Hepatocyte (in vitro differentiated cells): Measurements from ENCODE around the gene NCOR2. TPM values are rescaled to one million over a fixed set of nuclear protein-coding genes. Genes with fewer than 3 reads are reported as not detected.

Experiments
- DNase-seq: peaks from one replicate; pipeline ENCODE4 v3.0.0-alpha.2; 2016; ENCODE audit warnings: low spot score
- H2AFZ ChIP-seq: fragments of 200-600 bp; sonication (generic); 2 replicates; pipeline ENCODE4 v1.6.0; 2016; ENCODE audit warnings: antibody characterized with exemption, mild to moderate bottlenecking
- H3K27ac ChIP-seq: fragments of 200-600 bp; sonication (generic); 2 replicates; pipeline ENCODE4 v1.5.1; 2016; ENCODE audit warnings: mild to moderate bottlenecking
- H3K27me3 ChIP-seq: fragments of 200-600 bp; sonication (generic); 2 replicates; pipeline ENCODE4 v1.6.1; 2016
- H3K36me3 ChIP-seq: fragments of 200-600 bp; sonication (generic); replicated peaks from 2 replicates; pipeline ENCODE4 v1.5.1; 2016; ENCODE audit warnings: low read depth; ENCODE audit not compliant: insufficient read depth
- H3K4me1 ChIP-seq: fragments of 200-600 bp; sonication (generic); 2 replicates; pipeline ENCODE4 v1.5.1; 2016; ENCODE audit warnings: mild to moderate bottlenecking, moderate library complexity; ENCODE audit not compliant: insufficient read depth
- H3K4me2 ChIP-seq: fragments of 200-600 bp; sonication (generic); 2 replicates; pipeline ENCODE4 v1.6.0; 2016
- H3K4me3 ChIP-seq: fragments of 200-600 bp; sonication (generic); 2 replicates; pipeline ENCODE4 v1.5.1; 2016; ENCODE audit warnings: mild to moderate bottlenecking
- H3K79me2 ChIP-seq: fragments of 200-600 bp; sonication (generic); 2 replicates; pipeline ENCODE4 v1.6.0; 2017; ENCODE audit warnings: mild to moderate bottlenecking
- H3K9me2 ChIP-seq: fragments of 200-600 bp; sonication (generic); replicated peaks from 2 replicates; pipeline ENCODE4 v1.6.0; 2017; ENCODE audit warnings: mild to moderate bottlenecking; ENCODE audit not compliant: insufficient read depth
- H3K9me3 ChIP-seq: fragments of 200-600 bp; sonication (generic); 2 replicates; pipeline ENCODE4 v1.5.1; 2016; ENCODE audit warnings: low read depth, mild to moderate bottlenecking
- H4K20me1 ChIP-seq: fragments of 200-600 bp; sonication (generic); 2 replicates; pipeline ENCODE4 v1.6.0; 2016; ENCODE audit warnings: mild to moderate bottlenecking; ENCODE audit not compliant: insufficient read depth, poor library complexity, severe bottlenecking
- EZH2 ChIP-seq: fragments of 200-600 bp; sonication (generic); IDR thresholded peaks from 2 replicates; pipeline ENCODE4 v1.6.1; 2016; ENCODE audit warnings: antibody characterized with exemption, mild to moderate bottlenecking, borderline replicate concordance
- EZH2phosphoT487 ChIP-seq: fragments of 200-600 bp; sonication (generic); IDR thresholded peaks from one replicate; pipeline ENCODE4 v1.6.1; 2018; ENCODE audit warnings: antibody characterized with exemption, mild to moderate bottlenecking, low read depth, moderate library complexity; ENCODE audit not compliant: unreplicated experiment, severe bottlenecking
- WGBS: methylation state at CpG from one replicate; pipeline ENCODE4 v1.1.6; 2016; ENCODE audit warnings: low lambda C conversion rate; ENCODE audit errors: missing lambda C conversion rate; 5-methylcytosine and 5-hydroxymethylcytosine counted together
- polyA plus RNA-seq: library from polyadenylated mRNA; unstranded; fragments of >200 nt; fragmentation: Nextera tagmentation; extraction: Ambion mirVana; gene quantifications from 2 replicates; pipeline ENCODE4 v1.2.1, GENCODE V29; 2016
- total RNA-seq: library from RNA; depleted of rRNA; stranded (reverse); fragments of >200 nt; gene quantifications from 2 replicates; pipeline ENCODE4 v1.2.3, GENCODE V29; 2014
- TF ChIP-seq, protein P1 (sequence below): fragments of 200-600 bp; sonication (generic); IDR thresholded peaks from 2 replicates; pipeline ENCODE4 v1.5.1; 2016; ENCODE audit warnings: antibody characterized with exemption, mild to moderate bottlenecking; ENCODE audit not compliant: poor library complexity

NCOR2 gene
- total and polyA plus RNA-seq, 2 experiments from 2014 or later = 40.3 to 121 TPM

GRCh38 chr12:124571556-124571955 lies 4.1 kb upstream of the NCOR2 start:
- no peak for TF ChIP-seq EZH2
- TF ChIP-seq, protein P1, sequence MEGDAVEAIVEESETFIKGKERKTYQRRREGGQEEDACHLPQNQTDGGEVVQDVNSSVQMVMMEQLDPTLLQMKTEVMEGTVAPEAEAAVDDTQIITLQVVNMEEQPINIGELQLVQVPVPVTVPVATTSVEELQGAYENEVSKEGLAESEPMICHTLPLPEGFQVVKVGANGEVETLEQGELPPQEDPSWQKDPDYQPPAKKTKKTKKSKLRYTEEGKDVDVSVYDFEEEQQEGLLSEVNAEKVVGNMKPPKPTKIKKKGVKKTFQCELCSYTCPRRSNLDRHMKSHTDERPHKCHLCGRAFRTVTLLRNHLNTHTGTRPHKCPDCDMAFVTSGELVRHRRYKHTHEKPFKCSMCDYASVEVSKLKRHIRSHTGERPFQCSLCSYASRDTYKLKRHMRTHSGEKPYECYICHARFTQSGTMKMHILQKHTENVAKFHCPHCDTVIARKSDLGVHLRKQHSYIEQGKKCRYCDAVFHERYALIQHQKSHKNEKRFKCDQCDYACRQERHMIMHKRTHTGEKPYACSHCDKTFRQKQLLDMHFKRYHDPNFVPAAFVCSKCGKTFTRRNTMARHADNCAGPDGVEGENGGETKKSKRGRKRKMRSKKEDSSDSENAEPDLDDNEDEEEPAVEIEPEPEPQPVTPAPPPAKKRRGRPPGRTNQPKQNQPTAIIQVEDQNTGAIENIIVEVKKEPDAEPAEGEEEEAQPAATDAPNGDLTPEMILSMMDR = no peak
- TF ChIP-seq EZH2phosphoT487 = no peak
- no peak for DNase-seq
- Histone ChIP-seq H3K27ac (no peak overlapping the region), H3K4me2 (no peak overlapping the region), H3K79me2 (peaks cover 5% of the 10 kb centered on the region), H3K27me3 (no peaks in the 10 kb centered on the region), H3K4me3 (no peak overlapping the region), H3K4me1 (peaks cover 25% of the 10 kb centered on the region), H4K20me1 (no peaks in the 10 kb centered on the region), H3K36me3 (no peaks in the 10 kb centered on the region), H2AFZ (no peak overlapping the region), H3K9me3 (no peaks in the 10 kb centered on the region), H3K9me2 (no peaks in the 10 kb centered on the region)
- WGBS = 96% methylated on average over 2 of the region's 2 CpGs

DNA sequence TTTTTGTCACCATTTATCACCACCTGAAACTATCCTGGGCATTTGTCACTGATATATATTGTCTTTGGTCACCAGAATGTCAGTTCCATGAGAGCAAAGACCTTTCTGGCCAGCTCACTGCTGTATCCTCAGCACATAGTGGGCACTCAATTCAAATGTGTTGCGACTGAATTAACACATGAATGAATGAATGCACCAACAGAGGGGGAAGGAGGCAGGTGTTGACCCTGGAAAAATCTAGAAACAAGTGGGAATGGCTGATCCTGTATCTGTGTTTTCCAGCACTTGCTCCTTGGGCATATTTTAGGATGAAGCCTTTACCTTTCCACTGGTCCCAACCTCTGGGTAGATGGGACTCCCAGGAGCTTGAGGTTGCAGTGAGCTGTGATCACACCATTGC lies 3.4 kb upstream of the NCOR2 start:
- 80% methylated on average over 1 of the region's 1 CpG for WGBS
- Histone ChIP-seq H3K4me3 (no peak overlapping the region), H3K27ac (no peak overlapping the region), H3K4me1 (peaks cover 25% of the 10 kb centered on the region), H3K9me3 (no peaks in the 10 kb centered on the region), H2AFZ (no peak overlapping the region), H3K4me2 (no peak overlapping the region), H3K27me3 (no peaks in the 10 kb centered on the region), H4K20me1 (peaks cover 6% of the 10 kb centered on the region), H3K36me3 (no peaks in the 10 kb centered on the region), H3K9me2 (no peaks in the 10 kb centered on the region), H3K79me2 (peaks cover 11% of the 10 kb centered on the region)
- TF ChIP-seq, protein P1 = no peak
- TF ChIP-seq EZH2 (no peak), EZH2phosphoT487 (no peak)
- DNase-seq = no peak

GRCh38 chr12:124569375-124570148 lies 2.1 kb upstream of the NCOR2 start:
- peak overlapping the region; percentile 82 for H3K4me2 ChIP-seq
- H2AFZ ChIP-seq = no peak overlapping the region
- H3K36me3 ChIP-seq = no peaks in the 10 kb centered on the region
- peaks cover 37% of the 10 kb centered on the region for H3K4me1 ChIP-seq
- TF ChIP-seq EZH2 (no peak), EZH2phosphoT487 (no peak)
- TF ChIP-seq, protein P1 = no peak
- H3K9me2 ChIP-seq = no peaks in the 10 kb centered on the region
- H4K20me1 ChIP-seq = peaks cover 18% of the 10 kb centered on the region
- H3K4me3 ChIP-seq = no peak overlapping the region
- H3K27me3 ChIP-seq = no peaks in the 10 kb centered on the region
- no peak for DNase-seq
- WGBS = 77% methylated on average over 17 of the region's 17 CpGs
- no peaks in the 10 kb centered on the region for H3K9me3 ChIP-seq
- H3K27ac ChIP-seq = peak overlapping the region; percentile 91
- H3K79me2 ChIP-seq = peaks cover 23% of the 10 kb centered on the region
